ENCODE results near the gene S100A1. TPM values are rescaled to one million over a fixed set of nuclear protein-coding genes. Genes with fewer than 3 reads are reported as not detected.
A peak's percentile ranks its signal among the peaks of the same experiment; 100 is the strongest.

Gene S100A1
- total and polyA plus RNA-seq, 2 of the 8 experiments (the other 6 are each of a cell fraction or from before 2014, with no cell fraction given): 2.0 TPM; not detected in 1

- TF ChIP-seq FOSL1 (IDR thresholded peaks at IDR 0.05; ENCODE audit: insufficient read depth, low read depth, low read length) (no peak), CTBP2 (IDR thresholded peaks at IDR 0.05; ENCODE audit: borderline replicate concordance, insufficient read depth, insufficient read length, low read length) (no peak), TBP (IDR thresholded peaks at IDR 0.05; ENCODE audit: low read depth, low read length) (peak; percentile 83), SIRT6 (IDR thresholded peaks at IDR 0.05; ENCODE audit: low read length) (no peak), RXRA (IDR thresholded peaks at IDR 0.05; ENCODE audit: insufficient read depth, low read depth, low read length) (no peak), HDAC6 (IDR thresholded peaks at IDR 0.05; ENCODE audit: low read depth, low read length) (no peak), MAX (IDR thresholded peaks at IDR 0.05) (peak; percentile 48), KDM4A (IDR thresholded peaks at IDR 0.05; ENCODE audit: low read depth, low read length, severe bottlenecking) (peak; percentile 27), TCF12 (IDR thresholded peaks at IDR 0.05; ENCODE audit: low read depth, low read length) (no peak), NRF1 (IDR thresholded peaks at IDR 0.05; ENCODE audit: low read depth, low read length) (peak; percentile 97), USF2 (IDR thresholded peaks at IDR 0.05; ENCODE audit: low read length) (peak; percentile 23; the same call in 1 of the 2 replicates), HDAC2 (IDR thresholded peaks at IDR 0.05; ENCODE audit: borderline replicate concordance in 1 of 2, low read depth in 2 of 2, low read length in 2 of 2) (no peak), SIN3A (conservative IDR thresholded peaks at IDR 0.05 in 1 of 2, IDR thresholded peaks at IDR 0.05 in 1 of 2; ENCODE audit: low read depth in 1 of 2, low read length in 2 of 2) (peak in 1 of 2 experiments; percentile 79; a peak in 2 of 4 replicates), SP2 (IDR thresholded peaks at IDR 0.05; ENCODE audit: low read length) (no peak), BACH1 (IDR thresholded peaks at IDR 0.05; ENCODE audit: low read length) (no peak), MAFK (IDR thresholded peaks at IDR 0.05; ENCODE audit: low read depth, low read length) (no peak), GTF2F1 (IDR thresholded peaks at IDR 0.05; ENCODE audit: borderline replicate concordance, low read depth, low read length) (peak; percentile 42; the same call in 1 of the 2 replicates), CHD1 (IDR thresholded peaks at IDR 0.05; ENCODE audit: low read depth, low read length) (peak; percentile 28; the same call in 1 of the 2 replicates), RBBP5 (IDR thresholded peaks at IDR 0.05; ENCODE audit: borderline replicate concordance, low read depth, low read length) (peak; percentile 76; the same call in 1 of the 2 replicates), ASH2L (IDR thresholded peaks at IDR 0.05; ENCODE audit: low read length) (peak; percentile 97), SAP30 (IDR thresholded peaks at IDR 0.05; ENCODE audit: insufficient read depth, insufficient replicate concordance, low read length) (no peak)
These were observed 5.8 kb downstream of the S100A1 start, which contains the start of gene CHTOP (continued) for GRCh38 chr1:153633754-153634665.

Measured in H1 (cell line).